PC-3 (cell line): ENCODE data around the gene NUP93. TPM values are rescaled to one million over a fixed set of nuclear protein-coding genes. Genes with fewer than 3 reads are reported as not detected.

ENCODE experiments used
- ATAC-seq: fragments of 200-7000 bp; cut with Tn5 transposase; 2 replicates; pipeline ENCODE4 v1.9.1; 2020; ENCODE audit warnings: mild to moderate bottlenecking, moderate library complexity
- BruUV-seq: library from RNA; stranded (reverse); fragments of 400-500 nt; replicated peaks from 2 replicates; lab custom pipeline; 2021; lab: Mats Ljungman, UMichigan
- CTCF ChIA-PET: fragments of 300-600 bp; sonication (Branson Sonifier 250); formaldehyde crosslinking; loops from one replicate; lab custom pipeline; 2022; ENCODE audit warnings: antibody characterized with exemption; lab: Charles Lee
- POLR2A ChIA-PET: fragments of 300-600 bp; sonication (Branson Sonifier 250); formaldehyde crosslinking; loops from one replicate; lab custom pipeline; 2022; ENCODE audit warnings: antibody characterized with exemption; ENCODE audit not compliant: unreplicated experiment; lab: Charles Lee
- DNase-seq: peaks from one replicate; pipeline ENCODE4 v3.0.0-alpha.2; 2015
- H2AFZ ChIP-seq: fragments of 300-600 bp; sonication (generic); 2 replicates; pipeline ENCODE4 v1.6.0; 2016; ENCODE audit warnings: antibody characterized with exemption, low read length
- H3F3A ChIP-seq: fragments of 300-600 bp; sonication (generic); one replicate; pipeline ENCODE4 v1.6.0; 2017; ENCODE audit warnings: antibody characterized with exemption, low read length, control low read depth, mild to moderate bottlenecking; ENCODE audit not compliant: unreplicated experiment
- H3K27ac ChIP-seq: fragments of 300-600 bp; sonication (generic); 2 replicates; pipeline ENCODE4 v1.5.1; 2016; ENCODE audit warnings: mild to moderate bottlenecking, low read length
- H3K27me3 ChIP-seq: fragments of 300-600 bp; sonication (generic); 2 replicates; pipeline ENCODE4 v1.6.1; 2016; ENCODE audit warnings: low read length, mixed read lengths
- H3K36me3 ChIP-seq: fragments of 300-600 bp; sonication (generic); 2 replicates; pipeline ENCODE4 v1.6.1; 2016; ENCODE audit warnings: low read depth, mixed run types, low read length, mixed read lengths
- H3K4me1 ChIP-seq: fragments of 300-600 bp; sonication (generic); 2 replicates; pipeline ENCODE4 v1.5.1; 2016; ENCODE audit warnings: low read length; ENCODE audit not compliant: insufficient read depth
- H3K4me2 ChIP-seq: fragments of 300-600 bp; sonication (generic); 2 replicates; pipeline ENCODE4 v1.6.0; 2016; ENCODE audit warnings: low read length
- H3K4me3 ChIP-seq: fragments of 300-600 bp; sonication (generic); 2 replicates; pipeline ENCODE4 v1.5.1; 2016; ENCODE audit warnings: mild to moderate bottlenecking, low read length, mixed read lengths
- H3K79me2 ChIP-seq: fragments of 300-600 bp; sonication (generic); 2 replicates; pipeline ENCODE4 v1.6.1; 2017; ENCODE audit warnings: low read length, mixed read lengths
- H3K9ac ChIP-seq: fragments of 300-600 bp; sonication (generic); 2 replicates; pipeline ENCODE4 v1.6.0; 2016; ENCODE audit warnings: mild to moderate bottlenecking, low read length
- H3K9me2 ChIP-seq: fragments of 300-600 bp; sonication (generic); replicated peaks from 2 replicates; pipeline ENCODE4 v1.6.1; 2016; ENCODE audit warnings: mixed run types, low read length, mixed read lengths
- H3K9me3 ChIP-seq: fragments of 300-600 bp; sonication (generic); 2 replicates; pipeline ENCODE4 v1.6.1; 2016; ENCODE audit warnings: low read length, mixed read lengths
- H4K20me1 ChIP-seq: fragments of 300-600 bp; sonication (generic); 2 replicates; pipeline ENCODE4 v1.6.1; 2016; ENCODE audit warnings: low read length, mixed read lengths
- CTCF ChIP-seq: fragments of 300-600 bp; sonication (generic); conservative IDR thresholded peaks from 2 replicates; pipeline ENCODE4 v1.5.1; 2017; ENCODE audit warnings: antibody characterized with exemption, low read depth, mild to moderate bottlenecking, low read length
- EZH2 ChIP-seq: fragments of 300-600 bp; sonication (generic); IDR thresholded peaks from one replicate; pipeline ENCODE4 v1.6.1; 2017; ENCODE audit warnings: antibody characterized with exemption, mild to moderate bottlenecking, low read length; ENCODE audit not compliant: unreplicated experiment
- EZH2phosphoT487 ChIP-seq: fragments of 300-600 bp; sonication (generic); IDR thresholded peaks from 2 replicates; pipeline ENCODE4 v1.6.1; 2018; ENCODE audit warnings: mild to moderate bottlenecking, antibody characterized with exemption, low read length, borderline replicate concordance
- intact Hi-C: fragments of 100-400 bp; cut with micrococcal nuclease; formaldehyde crosslinking; loops from 2 replicates; pipeline ENCODE4 v1.9.0; 2023
- total RNA-seq: library from RNA; depleted of rRNA; stranded (reverse); fragments of >200 nt; gene quantifications from 2 replicates; pipeline ENCODE4 v1.2.3, GENCODE V29; 2014

The NUP93 gene
- total RNA-seq, 1 experiment from 2014 or later: 98.6 TPM

DNA sequence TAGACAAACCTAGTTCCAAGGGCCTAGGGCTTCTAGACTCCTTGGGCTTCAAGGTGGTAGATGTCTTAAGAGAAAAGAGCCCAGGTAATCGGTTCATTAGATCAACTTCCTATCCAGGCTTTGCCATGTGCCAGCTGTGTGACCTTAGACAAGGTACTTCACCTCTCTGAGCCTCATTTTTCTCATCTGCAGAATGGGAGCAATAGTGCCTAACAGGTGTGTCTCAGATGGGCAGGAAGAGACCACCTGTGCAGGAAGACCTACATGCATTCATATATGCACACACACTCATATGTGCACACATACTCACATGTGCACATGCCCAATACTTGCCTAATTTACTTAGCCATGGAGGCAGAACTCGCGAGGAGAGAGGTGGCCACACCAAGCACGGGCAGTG lies 150.8 kb downstream of the NUP93 start:
- no peaks in the 10 kb centered on the region for H3K27me3 ChIP-seq
- TF ChIP-seq EZH2phosphoT487: no peak
- TF ChIP-seq EZH2: no peak
- no peak for TF ChIP-seq CTCF
- BruUV-seq: no TSS peak
- H3K4me1 ChIP-seq: no peaks in the 10 kb centered on the region
- H2AFZ ChIP-seq: no peak overlapping the region
- no peaks in the 10 kb centered on the region for H3F3A ChIP-seq
- ATAC-seq (no peak), DNase-seq (no peak)
- ChIA-PET CTCF (no interaction called here), POLR2A (no interaction called here)
- no peaks in the 10 kb centered on the region for H3K9me3 ChIP-seq
- H3K9ac ChIP-seq: no peak overlapping the region
- H3K36me3 ChIP-seq: no peaks in the 10 kb centered on the region
- intact Hi-C loops: no loop called here
- no peaks in the 10 kb centered on the region for H3K9me2 ChIP-seq
- no peak overlapping the region for H3K4me3 ChIP-seq
- H4K20me1 ChIP-seq: no peaks in the 10 kb centered on the region
- no peaks in the 10 kb centered on the region for H3K79me2 ChIP-seq
- H3K27ac ChIP-seq: no peak overlapping the region
- no peak overlapping the region for H3K4me2 ChIP-seq

DNA sequence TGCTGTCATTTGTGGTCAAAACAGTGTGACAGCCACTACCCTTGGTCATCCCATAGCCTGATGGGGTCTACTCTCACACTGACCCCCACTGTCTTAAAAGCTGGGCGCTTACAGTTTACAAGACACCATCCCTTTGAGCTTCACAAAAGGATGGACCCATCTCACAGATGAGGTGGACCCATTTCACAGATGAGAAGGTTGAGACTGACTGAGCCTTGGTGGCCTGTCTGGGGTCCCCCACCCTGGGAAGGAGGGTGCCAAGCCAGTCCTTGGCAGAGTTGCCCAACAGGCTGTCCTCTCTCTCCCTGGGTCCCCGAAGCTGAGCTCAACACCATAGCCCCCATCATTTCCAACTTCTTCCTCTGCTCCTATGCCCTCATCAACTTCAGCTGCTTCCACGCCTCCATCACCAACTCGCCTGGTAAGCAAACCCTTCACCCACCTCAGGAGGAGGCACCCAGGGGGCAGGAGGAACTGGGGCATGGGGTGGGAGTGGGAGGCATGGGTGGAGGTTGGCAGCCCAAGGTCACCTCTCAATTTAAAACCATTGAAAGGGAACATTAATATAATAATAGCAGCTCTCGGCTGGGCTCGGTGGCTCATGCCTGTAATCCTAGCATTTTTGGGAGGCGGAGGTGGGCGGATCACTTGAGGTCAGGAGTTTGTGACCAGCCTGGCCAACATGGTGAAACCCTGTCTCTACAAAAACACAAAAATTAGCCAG lies 152.3 kb downstream of the NUP93 start:
- no peaks in the 10 kb centered on the region for H3K36me3 ChIP-seq
- TF ChIP-seq EZH2phosphoT487 (no peak), CTCF (no peak), EZH2 (no peak)
- no peak overlapping the region for H2AFZ ChIP-seq
- H3F3A ChIP-seq: no peaks in the 10 kb centered on the region
- H3K4me1 ChIP-seq: no peaks in the 10 kb centered on the region
- no peaks in the 10 kb centered on the region for H3K27me3 ChIP-seq
- H4K20me1 ChIP-seq: no peaks in the 10 kb centered on the region
- intact Hi-C loops: no loop called here
- CTCF ChIA-PET: no interaction called here
- no peaks in the 10 kb centered on the region for H3K9me2 ChIP-seq
- ATAC-seq (no peak), DNase-seq (no peak)
- H3K9me3 ChIP-seq: no peaks in the 10 kb centered on the region
- no peaks in the 10 kb centered on the region for H3K79me2 ChIP-seq
- BruUV-seq: no TSS peak
- H3K4me2 ChIP-seq: no peak overlapping the region
- H3K27ac ChIP-seq: no peak overlapping the region
- no peak overlapping the region for H3K9ac ChIP-seq
- POLR2A ChIA-PET: no interaction called here
- H3K4me3 ChIP-seq: no peak overlapping the region

DNA sequence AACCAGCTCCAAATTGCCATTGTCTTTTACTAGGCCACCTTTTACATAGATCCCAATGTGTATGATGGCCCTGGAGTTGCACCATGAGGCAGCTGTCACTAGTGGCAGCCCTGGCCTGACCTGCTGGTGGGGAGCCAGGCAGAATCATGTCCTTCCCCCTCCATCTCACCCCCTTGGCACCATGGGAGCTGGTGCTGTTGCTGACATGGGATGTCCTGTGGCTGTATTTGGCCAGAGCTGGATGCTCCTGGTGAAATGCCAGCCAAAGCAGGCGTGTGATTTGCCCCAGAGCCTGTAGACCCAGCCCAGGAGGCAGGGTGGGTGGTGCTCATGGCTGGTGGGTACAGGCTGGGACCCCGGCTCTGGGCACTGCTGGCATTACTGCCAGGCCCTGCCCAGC lies 153.7 kb downstream of the NUP93 start:
- no peak for ATAC-seq
- Histone ChIP-seq H4K20me1 (no peaks in the 10 kb centered on the region), H3K9me3 (no peaks in the 10 kb centered on the region), H3K4me1 (no peaks in the 10 kb centered on the region), H3K4me2 (no peak overlapping the region), H3K4me3 (no peak overlapping the region), H3K36me3 (no peaks in the 10 kb centered on the region), H3K79me2 (no peaks in the 10 kb centered on the region), H3K9me2 (no peaks in the 10 kb centered on the region), H2AFZ (no peak overlapping the region), H3K27ac (no peak overlapping the region), H3K27me3 (no peaks in the 10 kb centered on the region), H3K9ac (no peak overlapping the region), H3F3A (no peaks in the 10 kb centered on the region)
- ChIA-PET CTCF (interaction anchor here (0.7 kb wide), 1 partner anchor 146 kb away, joined by 5 read pairs; no protein-coding TSS in a partner anchor), POLR2A (no interaction called here)
- intact Hi-C loops: no loop called here
- BruUV-seq: no TSS peak
- no peak for DNase-seq
- TF ChIP-seq EZH2: no peak
- no peak for TF ChIP-seq EZH2phosphoT487
